Smooth muscle cell (in vitro differentiated cells): ENCODE data around the gene KRTAP3-2. TPM values are rescaled to one million over a fixed set of nuclear protein-coding genes. Genes with fewer than 3 reads are reported as not detected.

Source experiments
- DNase-seq: peaks from one replicate; lab custom pipeline; 2025; ENCODE audit not compliant: unreplicated experiment; lab: John Stamatoyannopoulos, UW
- H2AFZ ChIP-seq: fragments of 200-600 bp; sonication (generic); 2 replicates; pipeline ENCODE4 v1.6.0; 2016; ENCODE audit warnings: antibody characterized with exemption, low read depth, mild to moderate bottlenecking
- H3F3A ChIP-seq: fragments of 200-600 bp; sonication (generic); 2 replicates; pipeline ENCODE4 v1.6.0; 2017; ENCODE audit warnings: antibody characterized with exemption, low read depth
- H3K27ac ChIP-seq: fragments of 200-600 bp; sonication (generic); 2 replicates; pipeline ENCODE4 v1.5.1; 2016; ENCODE audit warnings: low read depth, mild to moderate bottlenecking
- H3K27me3 ChIP-seq: fragments of 200-600 bp; sonication (generic); 2 replicates; pipeline ENCODE4 v1.6.1; 2016; ENCODE audit warnings: low read depth, mild to moderate bottlenecking
- H3K36me3 ChIP-seq: fragments of 200-600 bp; sonication (generic); 2 replicates; pipeline ENCODE4 v1.5.1; 2016; ENCODE audit warnings: low read depth
- H3K4me1 ChIP-seq: fragments of 200-600 bp; sonication (generic); 2 replicates; pipeline ENCODE4 v1.5.1; 2016; ENCODE audit warnings: low read depth
- H3K4me2 ChIP-seq: fragments of 200-600 bp; sonication (generic); 2 replicates; pipeline ENCODE4 v1.6.0; 2016; ENCODE audit warnings: mild to moderate bottlenecking
- H3K4me3 ChIP-seq: fragments of 200-600 bp; sonication (generic); 2 replicates; pipeline ENCODE4 v1.5.1; 2016; ENCODE audit warnings: mild to moderate bottlenecking
- H3K79me2 ChIP-seq: fragments of 200-600 bp; sonication (generic); 2 replicates; pipeline ENCODE4 v1.6.0; 2016; ENCODE audit warnings: low read depth, mild to moderate bottlenecking
- H3K9ac ChIP-seq: fragments of 200-600 bp; sonication (generic); 2 replicates; pipeline ENCODE4 v1.6.0; 2016; ENCODE audit warnings: low read depth
- H3K9me3 ChIP-seq: fragments of 200-600 bp; sonication (generic); replicated peaks from 2 replicates; pipeline ENCODE4 v1.5.1; 2016; ENCODE audit warnings: low read depth
- H4K20me1 ChIP-seq: fragments of 200-600 bp; sonication (generic); 2 replicates; pipeline ENCODE4 v1.6.0; 2016; ENCODE audit warnings: low read depth
- CTCF ChIP-seq: fragments of 200-600 bp; sonication (generic); IDR thresholded peaks from 2 replicates; pipeline ENCODE4 v1.5.1; 2017; ENCODE audit warnings: borderline replicate concordance, mild to moderate bottlenecking, antibody characterized with exemption; ENCODE audit not compliant: insufficient read depth, poor library complexity, severe bottlenecking
- WGBS: methylation state at CpG from one replicate; pipeline ENCODE4 v1.1.7; 2016; ENCODE audit warnings: low lambda C conversion rate; 5-methylcytosine and 5-hydroxymethylcytosine counted together
- polyA plus RNA-seq: library from polyadenylated mRNA; unstranded; fragments of >200 nt; fragmentation: Nextera tagmentation; extraction: Ambion mirVana; gene quantifications from 2 replicates; pipeline ENCODE4 v1.2.1, GENCODE V29; 2016
- total RNA-seq: library from RNA; depleted of rRNA; stranded (reverse); fragments of >200 nt; gene quantifications from 2 replicates; pipeline ENCODE4 v1.2.3, GENCODE V29; 2014

KRTAP3-2 gene
- total and polyA plus RNA-seq, 2 experiments from 2014 or later, result not detected

DNA sequence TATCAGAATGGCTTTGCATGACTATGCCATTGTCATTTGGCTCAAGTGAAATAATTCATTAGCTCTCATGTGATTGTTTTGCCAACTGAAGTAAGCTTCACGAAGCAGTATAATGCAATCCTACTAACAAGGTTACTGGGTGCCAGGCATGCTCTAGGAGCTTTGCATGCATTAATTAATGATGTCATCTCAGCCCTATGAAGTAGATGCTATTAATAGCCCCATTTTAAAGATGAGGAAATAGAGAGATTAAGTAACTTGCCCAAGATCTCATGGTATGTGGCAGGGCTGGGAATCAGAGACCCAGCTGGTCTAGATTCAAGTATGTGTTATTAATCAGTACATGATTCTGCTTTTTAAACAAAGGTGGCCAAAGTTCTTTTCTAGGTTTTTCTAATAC, 47.0 kb downstream of the KRTAP3-2 start:
- no peak overlapping the region for H3K4me2 ChIP-seq
- no peaks in the 10 kb centered on the region for H3K79me2 ChIP-seq
- no peak for TF ChIP-seq CTCF
- no peaks in the 10 kb centered on the region for H3K27me3 ChIP-seq
- H3K36me3 ChIP-seq, result no peaks in the 10 kb centered on the region
- DNase-seq, result no peak
- H3K4me3 ChIP-seq, result no peak overlapping the region
- H3F3A ChIP-seq, result peaks cover 6% of the 10 kb centered on the region
- H3K9ac ChIP-seq, result no peak overlapping the region
- H3K4me1 ChIP-seq, result peaks cover 17% of the 10 kb centered on the region
- H3K9me3 ChIP-seq, result no peaks in the 10 kb centered on the region
- peak overlapping the region; percentile 79 for H3K27ac ChIP-seq
- WGBS, result 44% methylated on average over 1 of the region's 1 CpG
- no peak overlapping the region for H2AFZ ChIP-seq
- no peaks in the 10 kb centered on the region for H4K20me1 ChIP-seq

- no peak for TF ChIP-seq CTCF
- no peaks in the 10 kb centered on the region for H3K27me3 ChIP-seq
- H3F3A ChIP-seq, result peaks cover 3% of the 10 kb centered on the region
- H3K27ac ChIP-seq, result peak overlapping the region; percentile 3
- DNase-seq, result no peak
- H3K36me3 ChIP-seq, result no peaks in the 10 kb centered on the region
- no peaks in the 10 kb centered on the region for H3K79me2 ChIP-seq
- peaks cover 12% of the 10 kb centered on the region for H3K4me1 ChIP-seq
- H4K20me1 ChIP-seq, result no peaks in the 10 kb centered on the region
- H3K4me2 ChIP-seq, result no peak overlapping the region
- 94% methylated on average over 2 of the region's 2 CpGs for WGBS
- H3K9ac ChIP-seq, result no peak overlapping the region
- H2AFZ ChIP-seq, result no peak overlapping the region
- no peaks in the 10 kb centered on the region for H3K9me3 ChIP-seq
- H3K4me3 ChIP-seq, result no peak overlapping the region
Measured at GRCh38 chr17:40952154-40952553, 47.6 kb downstream of the KRTAP3-2 start.

DNA sequence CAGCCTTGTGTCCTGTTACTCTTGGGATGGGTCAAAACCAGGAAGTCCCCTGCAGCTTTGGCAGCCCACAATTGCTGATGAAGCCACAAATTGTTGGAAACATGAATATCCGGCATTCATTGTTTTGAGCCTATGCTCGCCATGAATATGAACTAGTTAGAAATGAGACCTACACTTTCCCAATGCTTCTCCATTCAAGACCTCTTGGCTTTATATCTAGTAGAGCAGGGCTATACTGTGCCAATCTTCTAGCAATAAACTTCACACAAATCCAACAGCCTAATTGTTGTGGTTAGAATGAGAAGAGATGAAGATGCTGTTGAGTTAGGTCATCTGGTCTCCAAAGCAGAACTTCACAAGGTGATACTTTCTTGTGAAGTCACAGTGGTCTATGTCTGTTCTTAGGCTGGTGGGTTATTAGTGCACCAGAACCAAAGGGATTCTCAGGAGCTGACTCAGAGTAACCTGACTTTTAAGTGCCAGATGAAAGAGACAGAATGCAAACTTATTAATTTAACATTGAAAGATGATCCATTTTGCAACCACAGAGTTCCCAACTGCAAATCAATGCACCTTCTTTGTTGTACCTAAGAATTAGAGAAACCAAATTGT, 48.6 kb downstream of the KRTAP3-2 start:
- no peak for TF ChIP-seq CTCF

GRCh38 chr17:40950176-40950575, 49.5 kb downstream of the KRTAP3-2 start:
- 82% methylated on average over 7 of the region's 7 CpGs for WGBS
- Histone ChIP-seq H3K4me2 (no peak overlapping the region), H3K4me3 (no peak overlapping the region), H2AFZ (no peak overlapping the region), H3K4me1 (peaks cover 7% of the 10 kb centered on the region), H3K27ac (no peak overlapping the region), H4K20me1 (no peaks in the 10 kb centered on the region), H3K36me3 (no peaks in the 10 kb centered on the region), H3K27me3 (no peaks in the 10 kb centered on the region), H3K9me3 (no peaks in the 10 kb centered on the region), H3K9ac (no peak overlapping the region), H3F3A (no peaks in the 10 kb centered on the region), H3K79me2 (no peaks in the 10 kb centered on the region)
- TF ChIP-seq CTCF, result no peak
- DNase-seq, result no peak

More for the DNA sequence above, 48.6 kb downstream of the KRTAP3-2 start:
- Histone ChIP-seq H3K9ac (no peak overlapping the region), H2AFZ (no peak overlapping the region), H3K27me3 (no peaks in the 10 kb centered on the region), H4K20me1 (no peaks in the 10 kb centered on the region), H3K4me1 (peaks cover 7% of the 10 kb centered on the region), H3K4me3 (no peak overlapping the region), H3K36me3 (no peaks in the 10 kb centered on the region), H3F3A (no peaks in the 10 kb centered on the region), H3K4me2 (no peak overlapping the region), H3K9me3 (no peaks in the 10 kb centered on the region), H3K79me2 (no peaks in the 10 kb centered on the region), H3K27ac (no peak overlapping the region)
- DNase-seq, result no peak
- WGBS, result 98% methylated on average over 2 of the region's 2 CpGs
